Nephron (organoid): ENCODE results near the gene TIMM13.
A peak's percentile ranks its signal among the peaks of the same experiment; 100 is the strongest.

ENCODE experiments used
- H3K27ac Mint-ChIP-seq, 3 experiments: 2 replicates each; pipeline ENCODE4 v1.8.0; 2020; ENCODE audit warnings: mixed read lengths in 3 of 3, mild to moderate bottlenecking in 2 of 3, moderate library complexity in 1 of 3
- H3K27me3 Mint-ChIP-seq: 2 replicates; pipeline ENCODE4 v1.8.0; 2021; ENCODE audit warnings: low read depth, mild to moderate bottlenecking, moderate library complexity, mixed read lengths
- H3K36me3 Mint-ChIP-seq: 2 replicates; pipeline ENCODE4 v1.8.0; 2020; ENCODE audit warnings: low read depth, mixed read lengths
- H3K4me1 Mint-ChIP-seq: 2 replicates; pipeline ENCODE4 v1.8.0; 2020; ENCODE audit warnings: mixed read lengths
- H3K4me3 Mint-ChIP-seq, 3 experiments: 2 replicates each; pipeline ENCODE4 v1.8.0; 2020; ENCODE audit warnings: mild to moderate bottlenecking in 3 of 3, mixed read lengths in 3 of 3, moderate library complexity in 2 of 3
- H3K9me3 Mint-ChIP-seq: 2 replicates; pipeline ENCODE4 v1.8.0; 2020; ENCODE audit warnings: mixed read lengths
- CTCF ChIP-seq, 3 experiments: fragments of 200-600 bp; sonication (generic); IDR thresholded peaks; one replicate each; pipeline ENCODE4 v1.5.0; 2021; ENCODE audit warnings: antibody characterized with exemption in 3 of 3; ENCODE audit not compliant: unreplicated experiment in 3 of 3

The TIMM13 gene

DNA sequence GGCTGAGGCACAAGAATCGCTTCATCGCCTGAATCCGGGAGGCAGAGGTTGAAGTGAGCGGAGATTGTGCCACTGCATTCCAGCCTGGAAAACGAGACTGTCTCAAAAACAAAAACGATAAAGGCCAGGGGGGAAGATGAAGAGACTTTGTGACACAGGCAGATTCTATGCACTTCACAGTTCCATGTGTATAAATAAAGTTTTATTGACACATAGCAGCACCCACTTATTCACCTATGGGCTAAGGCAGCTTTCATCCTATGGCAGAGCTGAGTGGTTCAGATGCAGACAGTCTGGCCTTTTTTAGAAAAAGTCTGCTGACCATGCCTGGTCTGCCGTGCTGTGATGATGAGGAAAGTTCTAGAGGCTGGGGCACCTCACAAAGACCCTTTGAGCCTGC lies 23.8 kb upstream of the TIMM13 start:
- H3K4me3 Mint-ChIP-seq, result no peak overlapping the region
- no peaks in the 10 kb centered on the region for H3K9me3 Mint-ChIP-seq
- no peak overlapping the region for H3K27ac Mint-ChIP-seq
- H3K4me1 Mint-ChIP-seq, result peaks cover 21% of the 10 kb centered on the region
- H3K27me3 Mint-ChIP-seq, result peaks cover 3% of the 10 kb centered on the region
- TF ChIP-seq CTCF (IDR thresholded peaks at IDR 0.05; ENCODE audit: unreplicated experiment in 3 of 3), result no peak
- H3K36me3 Mint-ChIP-seq, result peaks cover 10% of the 10 kb centered on the region

DNA sequence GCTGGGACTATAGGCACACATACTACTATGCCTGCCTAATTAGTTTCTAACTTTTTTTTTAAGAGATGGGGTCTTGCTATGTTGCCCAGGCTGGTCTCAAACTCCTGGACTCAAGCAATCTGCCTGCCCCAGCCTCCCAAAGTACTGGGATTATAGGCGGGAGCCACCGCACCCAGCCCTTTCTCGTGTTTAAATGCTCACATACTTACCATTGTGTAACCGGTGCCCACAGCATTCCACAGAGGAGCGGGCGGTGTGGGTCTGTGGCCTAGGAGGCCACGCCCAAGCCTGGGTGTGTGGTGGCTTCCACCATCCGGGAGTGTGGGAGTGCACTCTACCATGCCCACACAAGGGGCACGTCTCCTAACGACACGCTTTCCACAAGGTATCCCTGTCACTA lies 21.6 kb upstream of the TIMM13 start:
- Mint-ChIP-seq H3K4me1 (peaks cover 14% of the 10 kb centered on the region), H3K9me3 (no peaks in the 10 kb centered on the region), H3K36me3 (peaks cover 13% of the 10 kb centered on the region), H3K27ac (no peak overlapping the region), H3K4me3 (no peak overlapping the region), H3K27me3 (peaks cover 3% of the 10 kb centered on the region)
- no peak for TF ChIP-seq CTCF (IDR thresholded peaks at IDR 0.05; ENCODE audit: unreplicated experiment in 3 of 3)

DNA sequence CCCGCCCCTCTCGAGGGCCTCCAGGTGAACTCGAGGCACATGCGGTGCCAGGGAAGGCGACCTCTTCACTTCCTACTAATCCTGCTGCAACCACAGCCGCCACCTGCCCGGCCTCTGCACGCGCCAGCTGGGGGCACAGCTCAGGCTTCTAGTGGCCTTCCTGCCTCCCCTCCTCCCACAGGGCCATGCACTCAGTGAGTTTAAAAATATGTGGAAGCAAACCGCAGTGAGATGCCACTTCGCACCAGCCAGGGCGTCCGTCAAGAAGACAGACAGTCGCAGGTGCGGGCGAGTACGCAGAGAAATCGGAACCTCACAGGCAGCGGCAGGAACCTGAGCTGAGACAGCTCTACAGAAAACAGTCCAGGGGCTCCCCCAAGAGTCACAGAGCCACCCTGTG lies 19.0 kb upstream of the TIMM13 start:
- TF ChIP-seq CTCF (IDR thresholded peaks at IDR 0.05; ENCODE audit: unreplicated experiment in 3 of 3), result no peak
- Mint-ChIP-seq H3K4me3 (peak overlapping the region; percentile 24 to 43 (median 32)), H3K9me3 (no peaks in the 10 kb centered on the region), H3K4me1 (peaks cover 14% of the 10 kb centered on the region), H3K27ac (peak overlapping the region in 2 of 3 experiments; percentile 85 to 88), H3K36me3 (peaks cover 21% of the 10 kb centered on the region), H3K27me3 (no peaks in the 10 kb centered on the region)

DNA sequence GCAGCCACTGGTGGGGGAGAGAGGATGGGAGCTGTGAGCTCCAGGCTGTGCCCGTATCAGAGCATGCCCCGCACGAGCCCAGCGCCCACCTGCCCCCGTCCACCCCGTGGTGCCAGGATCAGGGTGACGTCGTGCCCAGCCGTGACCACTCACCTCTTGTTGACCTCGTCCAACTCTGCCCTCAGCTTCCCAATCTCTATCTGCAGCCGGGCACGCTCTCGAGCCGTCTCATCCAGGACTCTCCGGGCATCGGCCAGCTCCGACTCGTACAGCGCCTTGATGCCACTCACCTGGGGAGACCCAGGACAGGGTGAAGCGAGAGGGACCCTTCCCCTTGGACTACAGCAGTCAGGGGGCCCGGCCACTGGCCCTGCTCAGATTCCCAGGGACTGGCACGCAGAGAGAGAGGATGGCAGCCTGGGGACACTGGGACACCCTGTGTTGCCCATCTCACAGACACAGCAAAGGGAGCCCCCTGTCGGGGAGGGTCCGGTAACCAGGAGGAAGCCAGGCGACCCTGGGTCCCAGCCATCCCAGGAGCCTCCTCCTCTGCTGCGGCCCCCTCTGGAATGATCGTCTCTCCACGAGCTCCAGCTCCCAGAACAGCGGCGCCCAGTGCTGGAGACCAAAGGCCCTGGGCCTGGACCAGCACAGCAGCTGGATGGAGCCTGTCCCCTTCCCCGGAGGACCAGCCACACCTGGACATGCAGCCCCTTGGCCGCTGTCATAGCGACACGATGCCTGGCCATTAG lies 17.0 kb upstream of the TIMM13 start:
- TF ChIP-seq CTCF (IDR thresholded peaks at IDR 0.05; ENCODE audit: unreplicated experiment in 3 of 3), result no peak
- peaks cover 18% of the 10 kb centered on the region for H3K36me3 Mint-ChIP-seq
- H3K4me1 Mint-ChIP-seq, result peaks cover 14% of the 10 kb centered on the region
- no peak overlapping the region for H3K4me3 Mint-ChIP-seq
- no peaks in the 10 kb centered on the region for H3K9me3 Mint-ChIP-seq
- H3K27me3 Mint-ChIP-seq, result no peaks in the 10 kb centered on the region
- H3K27ac Mint-ChIP-seq, result no peak overlapping the region

- Mint-ChIP-seq H3K4me3 (no peak overlapping the region), H3K27me3 (no peaks in the 10 kb centered on the region), H3K36me3 (peaks cover 18% of the 10 kb centered on the region), H3K27ac (no peak overlapping the region), H3K9me3 (no peaks in the 10 kb centered on the region), H3K4me1 (peaks cover 14% of the 10 kb centered on the region)
- no peak for TF ChIP-seq CTCF (IDR thresholded peaks at IDR 0.05; ENCODE audit: unreplicated experiment in 3 of 3)
Measured at GRCh38 chr19:2443785-2444182, 16.4 kb upstream of the TIMM13 start.
